GM12878 (cell line): ENCODE data around the gene CCDC70. TPM values are rescaled to one million over a fixed set of nuclear protein-coding genes. Genes with fewer than 3 reads are reported as not detected.

ENCODE experiments used
- ATF7 ChIP-seq: fragments of 450-650 bp; IDR thresholded peaks from 2 replicates; pipeline ENCODE4 v1.6.1; 2016; ENCODE audit warnings: low read depth, mild to moderate bottlenecking
- BACH1 ChIP-seq: fragments of 450-650 bp; IDR thresholded peaks from 2 replicates; pipeline ENCODE4 v1.6.1; 2017; ENCODE audit warnings: mild to moderate bottlenecking, borderline replicate concordance
- BHLHE40 ChIP-seq, 2 experiments: fragments of 450-650 bp in 1 of 2; IDR thresholded peaks; 2 replicates each; pipeline ENCODE4 v1.6.1; 2011 to 2017; ENCODE audit warnings: low read depth in 2 of 2, borderline replicate concordance in 1 of 2, improper control_type of control experiment in 1 of 2, low read length in 1 of 2, mild to moderate bottlenecking in 1 of 2
- ESRRA ChIP-seq: IDR thresholded peaks from 2 replicates; pipeline ENCODE4 v1.6.1; 2012; ENCODE audit warnings: mild to moderate bottlenecking, low read length, improper control_type of control experiment
- HCFC1 ChIP-seq: fragments of 150-350 bp; IDR thresholded peaks from 2 replicates; pipeline ENCODE4 v1.6.1; 2014; ENCODE audit warnings: low read length
- HDAC2 ChIP-seq: fragments of 200-600 bp; sonication (generic); IDR thresholded peaks from 2 replicates; pipeline ENCODE4 v1.6.1; 2017
- IRF3 ChIP-seq: fragments of 450-650 bp; IDR thresholded peaks from 2 replicates; pipeline ENCODE4 v1.6.1; 2014; ENCODE audit warnings: mild to moderate bottlenecking
- IRF4 ChIP-seq: IDR thresholded peaks from 2 replicates; pipeline ENCODE4 v1.6.1; 2011; ENCODE audit warnings: low read depth, low read length
- NFIC ChIP-seq: IDR thresholded peaks from 2 replicates; pipeline ENCODE4 v1.6.1; 2012; ENCODE audit warnings: low read depth, mild to moderate bottlenecking, inconsistent platforms, low read length, moderate library complexity
- PAX5 ChIP-seq: IDR thresholded peaks from 2 replicates; pipeline ENCODE4 v1.6.1; 2011; ENCODE audit warnings: low read depth, low read length, borderline replicate concordance
- PML ChIP-seq: IDR thresholded peaks from 2 replicates; pipeline ENCODE4 v1.6.1; 2012; ENCODE audit warnings: low read length, inconsistent platforms
- POLR2AphosphoS5 ChIP-seq: IDR thresholded peaks from 2 replicates; pipeline ENCODE4 v1.6.1; 2011; ENCODE audit warnings: mild to moderate bottlenecking, low read length, inconsistent platforms
- RAD21 ChIP-seq: IDR thresholded peaks from 2 replicates; pipeline ENCODE4 v1.6.1; 2011; ENCODE audit warnings: mild to moderate bottlenecking, low read depth, low read length, moderate library complexity; ENCODE audit not compliant: insufficient read depth
- RB1 ChIP-seq: fragments of 450-650 bp; formaldehyde crosslinking; IDR thresholded peaks from 2 replicates; pipeline ENCODE4 v1.6.1; 2017; ENCODE audit warnings: mild to moderate bottlenecking, borderline replicate concordance
- RELB ChIP-seq: fragments of 450-650 bp; IDR thresholded peaks from 2 replicates; pipeline ENCODE4 v1.6.1; 2017; ENCODE audit warnings: low read depth, mild to moderate bottlenecking, moderate library complexity
- STAT1 ChIP-seq: fragments of 450-650 bp; conservative IDR thresholded peaks from 2 replicates; pipeline ENCODE4 v1.6.1; 2014; ENCODE audit warnings: antibody characterized with exemption, mild to moderate bottlenecking
- YY1 ChIP-seq: IDR thresholded peaks from 2 replicates; pipeline ENCODE4 v1.6.1; 2011; ENCODE audit warnings: low read depth, mild to moderate bottlenecking, low read length
- polyA plus RNA-seq, 11 experiments: library from polyadenylated mRNA; depleted of rRNA in 4 of 11; unstranded in 6 of 11; stranded (reverse) in 5 of 11; fragments of >200 nt; fragmentation: Nextera tagmentation in 4 of 11; fragmentation: Illumina TruSeq in 1 of 11; extraction: Ambion mirVana in 4 of 11; extraction: Trizol in 1 of 11; gene quantifications; 1 replicate in 1 of 11; 2 replicates in 10 of 11; pipeline versions ENCODE4 v1.2.1 to v1.2.3, GENCODE V29; 2011 to 2016; ENCODE audit warnings: inconsistent platforms in 2 of 11, missing spikeins in 2 of 11, low read depth in 1 of 11
- total RNA-seq, 4 experiments: library from RNA; depleted of rRNA in 3 of 4; stranded (reverse); fragments of >200 nt in 3 of 4; fragmentation: Illumina TruSeq in 1 of 4; extraction: Trizol in 1 of 4; gene quantifications; 2 replicates each; pipeline versions ENCODE4 v1.2.1 to v1.2.3, GENCODE V29; 2013 to 2021
- TF ChIP-seq, protein P1 (sequence below), 3 experiments: IDR thresholded peaks in 2 of 3; conservative IDR thresholded peaks in 1 of 3; 2 replicates each; pipeline ENCODE4 v1.5.1; 2011; ENCODE audit warnings: low read depth in 3 of 3, low read length in 3 of 3, mild to moderate bottlenecking in 3 of 3, control low read depth in 2 of 3, moderate library complexity in 2 of 3, inconsistent platforms in 1 of 3, mixed read lengths in 1 of 3; ENCODE audit not compliant: control insufficient read depth in 2 of 3, insufficient read depth in 1 of 3; ENCODE audit errors: extremely low read depth in 1 of 3
- TF ChIP-seq, protein P2 (sequence below): fragments of 150-350 bp; IDR thresholded peaks from 2 replicates; pipeline ENCODE4 v1.6.1; 2016; ENCODE audit warnings: low read depth, low read length
- TF ChIP-seq, protein P3 (sequence below): fragments of 450-650 bp; IDR thresholded peaks from 2 replicates; pipeline ENCODE4 v1.6.1; 2017; ENCODE audit warnings: borderline replicate concordance

CCDC70 gene
- total and polyA plus RNA-seq, 10 of the 15 experiments (the other 5 are each of a cell fraction or from before 2014, with no cell fraction given) = not detected

GRCh38 chr13:51814825-51815650 is 46.7 kb upstream of the CCDC70 start (continued):
- TF ChIP-seq RAD21 (peak; percentile 88), NFIC (no peak), PAX5 (0 out of 2 replicates have a peak, but pooled peaks have one; percentile 8), BHLHE40 (IDR thresholded peaks at IDR 0.05; ENCODE audit: borderline replicate concordance in 1 of 2, low read depth in 2 of 2, low read length in 1 of 2) (no peak), RELB (peak; percentile 33; the same call in 1 of the 2 replicates), RB1 (peak; percentile 30; the same call in 1 of the 2 replicates), HCFC1 (peak; percentile 34; the same call in 1 of the 2 replicates), POLR2AphosphoS5 (peak; percentile 44; the same call in 1 of the 2 replicates), ESRRA (no peak), IRF3 (no peak), ATF7 (no peak), STAT1 (no peak), HDAC2 (no peak), YY1 (peak; percentile 67; the same call in 1 of the 2 replicates), IRF4 (peak; percentile 56; the same call in 1 of the 2 replicates), BACH1 (0 out of 2 replicates have a peak, but pooled peaks have one; percentile 10), PML (no peak)
- TF ChIP-seq, protein P1, sequence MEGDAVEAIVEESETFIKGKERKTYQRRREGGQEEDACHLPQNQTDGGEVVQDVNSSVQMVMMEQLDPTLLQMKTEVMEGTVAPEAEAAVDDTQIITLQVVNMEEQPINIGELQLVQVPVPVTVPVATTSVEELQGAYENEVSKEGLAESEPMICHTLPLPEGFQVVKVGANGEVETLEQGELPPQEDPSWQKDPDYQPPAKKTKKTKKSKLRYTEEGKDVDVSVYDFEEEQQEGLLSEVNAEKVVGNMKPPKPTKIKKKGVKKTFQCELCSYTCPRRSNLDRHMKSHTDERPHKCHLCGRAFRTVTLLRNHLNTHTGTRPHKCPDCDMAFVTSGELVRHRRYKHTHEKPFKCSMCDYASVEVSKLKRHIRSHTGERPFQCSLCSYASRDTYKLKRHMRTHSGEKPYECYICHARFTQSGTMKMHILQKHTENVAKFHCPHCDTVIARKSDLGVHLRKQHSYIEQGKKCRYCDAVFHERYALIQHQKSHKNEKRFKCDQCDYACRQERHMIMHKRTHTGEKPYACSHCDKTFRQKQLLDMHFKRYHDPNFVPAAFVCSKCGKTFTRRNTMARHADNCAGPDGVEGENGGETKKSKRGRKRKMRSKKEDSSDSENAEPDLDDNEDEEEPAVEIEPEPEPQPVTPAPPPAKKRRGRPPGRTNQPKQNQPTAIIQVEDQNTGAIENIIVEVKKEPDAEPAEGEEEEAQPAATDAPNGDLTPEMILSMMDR (IDR thresholded peaks at IDR 0.05 in 2 of 3, conservative IDR thresholded peaks at IDR 0.05 in 1 of 3; ENCODE audit: control insufficient read depth in 2 of 3, extremely low read depth in 1 of 3, insufficient read depth in 1 of 3, low read depth in 3 of 3, low read length in 3 of 3) = peak; percentile 83 to 97 (median 90)
- TF ChIP-seq, protein P2, sequence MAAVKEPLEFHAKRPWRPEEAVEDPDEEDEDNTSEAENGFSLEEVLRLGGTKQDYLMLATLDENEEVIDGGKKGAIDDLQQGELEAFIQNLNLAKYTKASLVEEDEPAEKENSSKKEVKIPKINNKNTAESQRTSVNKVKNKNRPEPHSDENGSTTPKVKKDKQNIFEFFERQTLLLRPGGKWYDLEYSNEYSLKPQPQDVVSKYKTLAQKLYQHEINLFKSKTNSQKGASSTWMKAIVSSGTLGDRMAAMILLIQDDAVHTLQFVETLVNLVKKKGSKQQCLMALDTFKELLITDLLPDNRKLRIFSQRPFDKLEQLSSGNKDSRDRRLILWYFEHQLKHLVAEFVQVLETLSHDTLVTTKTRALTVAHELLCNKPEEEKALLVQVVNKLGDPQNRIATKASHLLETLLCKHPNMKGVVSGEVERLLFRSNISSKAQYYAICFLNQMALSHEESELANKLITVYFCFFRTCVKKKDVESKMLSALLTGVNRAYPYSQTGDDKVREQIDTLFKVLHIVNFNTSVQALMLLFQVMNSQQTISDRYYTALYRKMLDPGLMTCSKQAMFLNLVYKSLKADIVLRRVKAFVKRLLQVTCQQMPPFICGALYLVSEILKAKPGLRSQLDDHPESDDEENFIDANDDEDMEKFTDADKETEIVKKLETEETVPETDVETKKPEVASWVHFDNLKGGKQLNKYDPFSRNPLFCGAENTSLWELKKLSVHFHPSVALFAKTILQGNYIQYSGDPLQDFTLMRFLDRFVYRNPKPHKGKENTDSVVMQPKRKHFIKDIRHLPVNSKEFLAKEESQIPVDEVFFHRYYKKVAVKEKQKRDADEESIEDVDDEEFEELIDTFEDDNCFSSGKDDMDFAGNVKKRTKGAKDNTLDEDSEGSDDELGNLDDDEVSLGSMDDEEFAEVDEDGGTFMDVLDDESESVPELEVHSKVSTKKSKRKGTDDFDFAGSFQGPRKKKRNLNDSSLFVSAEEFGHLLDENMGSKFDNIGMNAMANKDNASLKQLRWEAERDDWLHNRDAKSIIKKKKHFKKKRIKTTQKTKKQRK = no peak
- TF ChIP-seq, protein P3, sequence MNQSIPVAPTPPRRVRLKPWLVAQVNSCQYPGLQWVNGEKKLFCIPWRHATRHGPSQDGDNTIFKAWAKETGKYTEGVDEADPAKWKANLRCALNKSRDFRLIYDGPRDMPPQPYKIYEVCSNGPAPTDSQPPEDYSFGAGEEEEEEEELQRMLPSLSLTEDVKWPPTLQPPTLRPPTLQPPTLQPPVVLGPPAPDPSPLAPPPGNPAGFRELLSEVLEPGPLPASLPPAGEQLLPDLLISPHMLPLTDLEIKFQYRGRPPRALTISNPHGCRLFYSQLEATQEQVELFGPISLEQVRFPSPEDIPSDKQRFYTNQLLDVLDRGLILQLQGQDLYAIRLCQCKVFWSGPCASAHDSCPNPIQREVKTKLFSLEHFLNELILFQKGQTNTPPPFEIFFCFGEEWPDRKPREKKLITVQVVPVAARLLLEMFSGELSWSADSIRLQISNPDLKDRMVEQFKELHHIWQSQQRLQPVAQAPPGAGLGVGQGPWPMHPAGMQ = no peak
